ENCODE measurements around the gene TRMT13.

TRMT13 gene

DNA sequence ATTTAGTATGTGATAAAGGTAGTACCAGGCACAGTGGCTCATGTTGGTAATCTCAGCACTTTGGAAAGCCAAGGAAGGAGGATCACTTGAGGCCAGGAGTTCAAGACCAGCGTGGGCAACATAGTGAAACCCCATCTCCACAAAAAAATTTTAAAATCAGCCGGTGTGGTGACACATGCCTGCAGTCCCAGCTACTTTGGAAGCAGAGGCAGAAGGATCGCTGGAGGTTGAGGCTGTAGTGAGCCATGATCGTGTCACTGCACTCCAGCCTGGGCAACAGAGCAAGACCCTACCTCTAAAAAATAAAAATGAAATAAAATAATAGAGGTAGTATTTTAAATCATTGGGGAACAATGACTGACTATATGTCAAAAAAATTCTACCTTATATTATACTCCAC, 17.4 kb upstream of the TRMT13 start:
- Histone ChIP-seq H3K27ac (replicated peaks) (no peak overlapping the region), H3K27me3 (ENCODE audit: insufficient read depth, poor library complexity, severe bottlenecking) (no peaks in the 10 kb centered on the region), H3K4me3 (replicated peaks; ENCODE audit: insufficient read depth, low read length) (no peak overlapping the region)
- TF ChIP-seq REST (IDR thresholded peaks at IDR 0.05; ENCODE audit: insufficient replicate concordance, low read depth) = no peak
- DNase-seq (ENCODE audit: low read depth in 1 of 2, low spot score in 1 of 2) = no peak

GRCh38 chr1:100122177-100122576, 10.8 kb upstream of the TRMT13 start:
- TF ChIP-seq, protein P1, sequence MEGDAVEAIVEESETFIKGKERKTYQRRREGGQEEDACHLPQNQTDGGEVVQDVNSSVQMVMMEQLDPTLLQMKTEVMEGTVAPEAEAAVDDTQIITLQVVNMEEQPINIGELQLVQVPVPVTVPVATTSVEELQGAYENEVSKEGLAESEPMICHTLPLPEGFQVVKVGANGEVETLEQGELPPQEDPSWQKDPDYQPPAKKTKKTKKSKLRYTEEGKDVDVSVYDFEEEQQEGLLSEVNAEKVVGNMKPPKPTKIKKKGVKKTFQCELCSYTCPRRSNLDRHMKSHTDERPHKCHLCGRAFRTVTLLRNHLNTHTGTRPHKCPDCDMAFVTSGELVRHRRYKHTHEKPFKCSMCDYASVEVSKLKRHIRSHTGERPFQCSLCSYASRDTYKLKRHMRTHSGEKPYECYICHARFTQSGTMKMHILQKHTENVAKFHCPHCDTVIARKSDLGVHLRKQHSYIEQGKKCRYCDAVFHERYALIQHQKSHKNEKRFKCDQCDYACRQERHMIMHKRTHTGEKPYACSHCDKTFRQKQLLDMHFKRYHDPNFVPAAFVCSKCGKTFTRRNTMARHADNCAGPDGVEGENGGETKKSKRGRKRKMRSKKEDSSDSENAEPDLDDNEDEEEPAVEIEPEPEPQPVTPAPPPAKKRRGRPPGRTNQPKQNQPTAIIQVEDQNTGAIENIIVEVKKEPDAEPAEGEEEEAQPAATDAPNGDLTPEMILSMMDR (IDR thresholded peaks at IDR 0.05; ENCODE audit: insufficient read depth, low read length) = no peak
- TF ChIP-seq SPI1 (IDR thresholded peaks at IDR 0.05; ENCODE audit: borderline replicate concordance, low read depth) = no peak
- TF ChIP-seq REST (IDR thresholded peaks at IDR 0.05; ENCODE audit: insufficient replicate concordance, low read depth) = no peak
- TF ChIP-seq POLR2AphosphoS5 (IDR thresholded peaks at IDR 0.05; ENCODE audit: low read depth) = no peak
- no peak for TF ChIP-seq GABPA (IDR thresholded peaks at IDR 0.05; ENCODE audit: low read depth)
- Histone ChIP-seq H3K27me3 (ENCODE audit: insufficient read depth, poor library complexity, severe bottlenecking) (no peaks in the 10 kb centered on the region), H3K4me3 (replicated peaks; ENCODE audit: insufficient read depth, low read length) (no peak overlapping the region), H3K27ac (replicated peaks) (no peak overlapping the region)
- no peak for DNase-seq (ENCODE audit: low read depth in 1 of 2, low spot score in 1 of 2)

DNA sequence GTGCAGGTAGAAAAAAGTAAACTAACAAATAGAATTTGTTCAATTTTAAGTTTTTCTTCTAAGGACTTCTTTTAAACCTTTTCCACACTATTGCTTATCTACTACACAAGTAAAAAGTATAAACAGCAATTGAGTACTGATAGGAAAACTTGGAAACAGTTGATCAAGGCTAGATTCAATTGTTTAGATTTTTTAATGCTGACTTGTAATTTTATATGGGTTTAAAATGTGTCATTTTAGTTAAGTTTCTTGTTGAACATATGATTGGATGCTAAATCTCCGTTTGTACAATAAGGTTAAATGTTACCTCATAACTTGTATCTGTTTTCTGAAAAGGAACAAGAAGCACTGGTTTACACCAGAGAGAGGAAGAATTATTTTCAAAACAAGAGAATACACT, 5.7 kb upstream of the TRMT13 start:
- DNase-seq (ENCODE audit: low read depth in 1 of 2, low spot score in 1 of 2) = no peak
- TF ChIP-seq, protein P1 (IDR thresholded peaks at IDR 0.05; ENCODE audit: insufficient read depth, low read length) = no peak
- TF ChIP-seq SPI1 (IDR thresholded peaks at IDR 0.05; ENCODE audit: borderline replicate concordance, low read depth) (no peak), POLR2AphosphoS5 (IDR thresholded peaks at IDR 0.05; ENCODE audit: low read depth) (no peak), GABPA (IDR thresholded peaks at IDR 0.05; ENCODE audit: low read depth) (no peak), REST (IDR thresholded peaks at IDR 0.05; ENCODE audit: insufficient replicate concordance, low read depth) (no peak)
- Histone ChIP-seq H3K27me3 (ENCODE audit: insufficient read depth, poor library complexity, severe bottlenecking) (no peaks in the 10 kb centered on the region), H3K4me3 (replicated peaks; ENCODE audit: insufficient read depth, low read length) (no peak overlapping the region), H3K27ac (replicated peaks) (no peak overlapping the region)

Data from HL-60 (cell line).